SH-SY5Y (cell line): ENCODE data around the gene REM2.

ENCODE experiments used
- GATA2 ChIP-seq: IDR thresholded peaks from 2 replicates; pipeline ENCODE4 v1.6.1; 2011; ENCODE audit warnings: mild to moderate bottlenecking, low read depth, low read length
- GATA3 ChIP-seq: IDR thresholded peaks from 2 replicates; pipeline ENCODE4 v1.6.1; 2011; ENCODE audit warnings: low read depth, mild to moderate bottlenecking, low read length, moderate library complexity

REM2 gene

GRCh38 chr14:22878271-22879246 lies 4.5 kb upstream of the REM2 start:
- no peak for TF ChIP-seq GATA3
- no peak for TF ChIP-seq GATA2

- TF ChIP-seq GATA3 (no peak), GATA2 (no peak)
These were observed 958 bp upstream of the REM2 start for GRCh38 chr14:22882064-22882463.

DNA sequence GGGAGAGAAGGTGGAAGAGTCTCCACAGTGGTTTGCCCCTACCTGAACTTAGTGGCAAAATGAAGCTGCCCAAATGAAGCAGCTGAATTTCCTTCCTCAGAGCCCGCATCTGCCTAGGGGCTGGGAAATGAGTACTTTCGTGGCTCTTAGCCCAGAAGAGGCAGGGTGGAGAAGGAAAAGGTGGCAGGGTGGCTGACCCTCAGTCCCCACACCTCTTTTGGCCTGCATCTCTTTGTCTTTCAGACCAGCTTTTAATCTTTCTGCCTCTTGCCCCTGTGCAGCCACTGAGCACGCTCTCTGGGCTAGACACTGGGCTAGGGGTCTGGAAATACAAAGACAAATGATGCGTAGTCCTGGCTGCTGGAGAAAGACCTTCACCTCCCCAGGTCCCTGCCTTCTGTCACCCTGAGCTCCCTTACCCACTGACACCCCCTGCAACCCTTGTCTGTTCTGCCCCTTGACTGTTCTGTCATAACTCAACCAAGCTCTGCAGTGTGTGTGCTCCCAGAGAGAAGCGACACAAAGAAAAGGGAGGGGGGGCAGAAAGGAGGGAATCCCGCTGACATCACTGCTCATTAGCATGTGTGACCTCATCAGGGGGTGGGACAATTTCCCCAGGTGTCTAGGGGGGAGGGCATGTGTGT lies 371 bp upstream of the REM2 start:
- no peak for TF ChIP-seq GATA3
- TF ChIP-seq GATA2, result no peak

GRCh38 chr14:22884076-22884737 lies 1.2 kb downstream of the REM2 start:
- TF ChIP-seq GATA2 (no peak), GATA3 (no peak)

- TF ChIP-seq GATA2 (no peak), GATA3 (no peak)
These were observed 1.9 kb downstream of the REM2 start for GRCh38 chr14:22884738-22885523.

DNA sequence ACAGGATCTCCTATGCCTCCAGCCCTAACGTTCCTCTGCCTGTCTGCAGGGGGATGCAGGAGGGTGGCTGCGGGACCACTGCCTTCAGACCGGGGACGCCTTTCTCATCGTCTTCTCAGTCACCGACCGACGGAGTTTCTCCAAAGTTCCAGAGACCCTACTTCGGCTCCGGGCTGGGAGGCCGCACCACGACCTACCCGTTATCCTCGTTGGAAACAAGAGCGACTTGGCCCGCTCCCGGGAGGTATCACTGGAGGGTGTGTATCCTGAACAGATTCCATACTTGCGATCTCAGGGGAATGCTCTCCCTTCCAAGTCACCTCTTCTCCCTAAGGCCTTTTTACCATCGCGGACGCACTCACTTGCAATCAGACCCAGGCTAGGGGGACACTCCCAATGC lies 3.0 kb downstream of the REM2 start:
- no peak for TF ChIP-seq GATA3
- TF ChIP-seq GATA2, result no peak

DNA sequence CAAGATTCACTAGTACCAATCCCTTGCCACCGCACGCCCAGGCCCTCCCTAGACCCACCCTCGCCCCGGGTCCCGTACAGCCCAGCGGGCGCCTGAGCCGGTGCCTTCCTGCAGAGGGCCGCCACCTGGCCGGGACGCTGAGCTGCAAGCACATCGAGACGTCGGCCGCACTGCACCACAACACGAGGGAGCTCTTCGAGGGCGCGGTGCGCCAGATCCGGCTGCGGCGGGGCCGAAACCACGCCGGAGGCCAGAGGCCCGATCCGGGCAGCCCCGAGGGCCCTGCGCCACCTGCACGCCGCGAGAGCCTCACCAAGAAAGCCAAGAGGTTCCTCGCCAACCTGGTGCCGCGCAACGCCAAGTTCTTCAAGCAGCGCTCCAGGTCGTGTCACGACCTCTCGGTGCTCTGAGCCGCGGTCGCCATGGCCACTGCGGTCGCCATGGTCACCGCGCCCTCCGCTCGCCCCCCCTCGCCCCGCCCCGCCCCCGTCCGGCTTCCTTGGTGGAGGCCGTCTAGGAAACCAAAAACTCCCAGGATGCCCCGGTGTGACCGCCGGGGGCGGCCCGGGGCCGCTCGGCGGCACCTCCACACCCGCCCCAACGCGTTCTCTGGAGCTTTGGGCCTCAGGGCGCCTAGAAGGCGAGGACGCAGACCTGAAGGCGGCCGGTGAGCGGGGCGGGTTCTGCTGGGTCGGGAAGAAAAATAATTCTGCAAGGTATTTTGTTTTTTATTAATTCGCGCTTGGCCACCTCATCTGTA lies 3.7 kb downstream of the REM2 start:
- TF ChIP-seq GATA2 (no peak), GATA3 (no peak)

GRCh38 chr14:22887260-22887989 lies 4.4 kb downstream of the REM2 start:
- TF ChIP-seq GATA2 (no peak), GATA3 (no peak)

DNA sequence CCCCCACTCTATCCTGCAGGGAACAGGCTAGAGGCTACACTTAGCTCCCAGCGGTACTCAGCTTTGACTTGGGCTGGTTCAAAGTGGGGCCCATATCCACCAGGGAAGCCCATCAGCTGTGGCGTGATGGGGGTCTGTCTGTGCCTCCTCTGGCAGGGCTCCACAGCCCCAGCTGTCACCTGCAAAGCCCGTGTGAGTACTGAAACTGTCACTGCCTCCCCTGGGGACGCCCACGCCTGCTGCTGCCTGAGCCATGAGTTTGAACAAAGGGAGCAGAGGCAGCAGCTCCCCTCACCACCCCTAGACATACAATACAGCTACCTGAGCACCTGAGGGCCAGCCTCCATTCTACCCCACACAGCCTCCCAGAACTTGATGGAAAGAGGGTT lies 5.0 kb downstream of the REM2 start:
- no peak for TF ChIP-seq GATA2
- TF ChIP-seq GATA3, result no peak

DNA sequence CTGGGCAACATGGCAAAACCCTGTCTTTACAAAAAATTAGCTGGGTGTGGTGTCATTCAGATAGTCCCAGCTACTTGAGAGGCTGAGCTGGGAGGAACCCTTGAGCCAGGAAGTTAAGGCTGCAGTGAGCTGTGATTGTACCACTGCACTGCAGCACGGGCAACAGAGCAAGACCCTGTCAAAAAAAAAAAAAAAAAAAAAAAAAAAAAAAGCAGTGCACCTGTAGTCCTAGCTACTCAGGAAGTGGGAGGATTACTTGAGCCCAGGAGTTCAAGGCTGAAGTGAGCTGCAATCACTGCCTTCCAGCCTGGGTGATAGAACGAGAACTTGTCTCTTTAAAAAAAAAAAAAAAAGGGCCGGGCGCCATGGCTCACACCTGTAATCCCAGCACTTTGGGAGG lies 5.6 kb downstream of the REM2 start:
- TF ChIP-seq GATA2, result no peak
- TF ChIP-seq GATA3, result no peak

- TF ChIP-seq GATA2 (no peak), GATA3 (no peak)
These were observed 7.4 kb downstream of the REM2 start for GRCh38 chr14:22890416-22890815.

- no peak for TF ChIP-seq GATA2
- TF ChIP-seq GATA3, result no peak
These were observed 9.5 kb downstream of the REM2 start for GRCh38 chr14:22892488-22892887.
